Right lobe of liver (tissue), 4 donors: ENCODE data around the gene ATP13A2.

ENCODE experiments used
- CTCF ChIP-seq, 4 donors: fragments of 200-600 bp in 3 of 4; fragments of 450-650 bp in 1 of 4; IDR thresholded peaks; one replicate each; pipeline versions ENCODE4 v1.5.1 to v1.8.0; 2016 to 2022; ENCODE audit warnings: antibody characterized with exemption in 4 of 4, mild to moderate bottlenecking in 2 of 4
- POLR2A ChIP-seq: fragments of 450-650 bp; IDR thresholded peaks from one replicate; pipeline ENCODE4 v1.6.1; 2017; ENCODE audit warnings: antibody characterized with exemption, mild to moderate bottlenecking
- donor health status: DM: no; HTN: no; CAD: no.
- donor health status: DM: no; HTN: no; CAD: no.
- donor health status: DM: no; HTN: yes; CAD: no.

- TF ChIP-seq CTCF (IDR thresholded peaks at IDR 0.05) (no peak), POLR2A (no peak)
Measured at GRCh38 chr1:16976966-16977365, 34.8 kb downstream of the ATP13A2 start.
